Suppressor macrophage treated with lipopolysaccharide for 1 hour (primary cell): Measurements from ENCODE around the gene SIN3B.
"Not testable (repeated sequence)": the region's sequence is repeated elsewhere in the genome, so short reads cannot be mapped to it uniquely, and the experiment has no call there.

Source experiments
- DNase-seq, 3 donors: peaks; one replicate each; pipeline ENCODE4 v3.0.0-alpha.2; 2020 to 2022

SIN3B gene

GRCh38 chr19:16868423-16869130 is 39.4 kb downstream of the SIN3B start:
- DNase-seq = no peak

GRCh38 chr19:16869331-16869972 is 40.3 kb downstream of the SIN3B start:
- DNase-seq = no peak

GRCh38 chr19:16871871-16872270 is 42.7 kb downstream of the SIN3B start:
- DNase-seq = no peak

DNA sequence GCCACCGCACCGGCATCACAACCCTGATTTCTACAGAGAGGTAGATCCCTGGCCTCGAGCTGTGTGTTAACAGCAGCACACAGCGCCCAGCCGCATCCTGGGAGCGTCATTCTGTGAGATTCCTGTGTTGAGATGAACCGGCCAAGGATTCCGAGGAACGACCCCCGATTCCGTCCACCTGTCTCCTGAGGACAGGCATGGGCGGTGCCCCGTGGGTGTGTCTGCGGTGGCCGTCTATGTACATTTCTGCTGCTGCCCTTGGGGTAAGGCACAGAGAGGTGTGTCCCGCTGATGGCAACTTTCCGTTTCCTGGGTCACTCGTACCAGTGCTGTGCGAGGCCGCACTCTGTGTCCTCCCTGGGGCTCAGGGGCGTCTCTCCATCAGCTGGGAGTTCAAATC is 43.5 kb downstream of the SIN3B start:
- DNase-seq = no peak

DNA sequence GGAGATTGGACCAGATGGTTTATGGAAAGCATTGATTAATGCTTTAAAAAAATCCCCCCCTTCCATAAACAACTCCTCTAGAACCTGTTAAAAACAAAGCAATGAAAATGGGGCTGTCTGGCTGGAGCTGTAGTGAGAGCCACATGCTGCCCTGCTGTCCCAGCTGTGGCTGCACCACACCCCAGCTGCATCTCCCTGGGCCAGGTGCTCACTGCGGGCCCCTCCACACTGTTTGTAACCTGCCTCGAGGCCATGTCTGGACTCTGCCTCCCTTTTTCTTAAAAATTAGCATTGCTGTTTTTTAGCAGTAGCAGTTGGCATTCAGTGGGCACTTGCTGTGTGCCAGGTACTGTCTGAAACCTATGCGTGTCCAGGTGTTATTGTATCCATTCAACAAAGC is 44.4 kb downstream of the SIN3B start:
- no peak for DNase-seq

DNA sequence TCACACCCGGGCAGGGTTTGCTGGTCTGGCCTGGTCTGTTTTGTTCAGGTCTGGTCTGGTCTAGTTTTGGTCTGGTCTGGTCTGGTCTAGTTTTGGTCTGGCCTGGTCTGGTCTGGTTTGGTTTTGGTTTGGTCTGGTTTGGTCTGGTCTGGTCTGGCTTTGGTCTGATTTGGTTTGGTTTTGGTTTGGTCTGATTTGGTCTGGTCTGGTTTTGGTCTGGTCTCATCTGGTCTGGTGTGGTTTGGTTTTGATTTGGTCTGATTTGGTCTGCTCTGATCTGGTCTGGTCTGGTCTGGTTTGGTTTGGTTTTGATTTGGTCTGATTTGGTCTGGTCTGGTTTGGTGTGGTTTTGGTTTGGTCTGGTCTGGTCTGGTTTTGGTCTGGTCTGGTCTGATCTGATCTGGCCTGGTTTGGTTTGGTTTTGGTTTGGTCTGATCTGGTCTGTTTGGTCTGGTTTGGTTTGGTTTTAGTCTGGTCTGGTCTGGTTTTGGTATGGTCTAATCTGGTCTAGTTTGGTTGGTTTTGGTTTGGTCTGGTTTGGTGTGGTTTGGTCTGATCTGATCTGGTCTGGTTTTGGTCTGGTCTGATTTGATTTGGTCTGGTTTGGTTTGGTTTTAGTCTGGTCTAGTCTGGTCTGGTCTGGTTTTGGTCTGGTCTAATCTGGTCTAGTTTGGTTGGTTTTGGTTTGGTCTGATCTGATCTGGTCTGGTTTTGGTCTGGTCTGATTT is 45.2 kb downstream of the SIN3B start:
- no peak for DNase-seq

DNA sequence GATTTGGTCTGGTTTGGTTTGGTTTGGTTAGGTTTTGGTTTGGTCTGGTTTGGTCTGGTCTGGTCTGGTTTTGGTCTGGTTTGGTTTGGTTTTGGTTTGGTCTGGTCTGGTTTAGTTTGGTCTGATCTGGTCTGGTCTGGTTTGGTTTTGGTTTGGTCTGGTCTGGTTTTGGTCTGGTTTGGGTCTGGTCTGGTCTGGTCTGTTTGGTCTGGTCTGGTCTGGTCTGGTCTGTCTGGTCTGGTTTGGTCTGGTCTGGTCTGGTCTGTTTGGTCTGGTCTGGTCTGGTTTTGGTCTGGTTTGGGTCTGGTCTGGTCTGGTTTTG is 45.7 kb downstream of the SIN3B start:
- DNase-seq = not testable (repeated sequence)

DNA sequence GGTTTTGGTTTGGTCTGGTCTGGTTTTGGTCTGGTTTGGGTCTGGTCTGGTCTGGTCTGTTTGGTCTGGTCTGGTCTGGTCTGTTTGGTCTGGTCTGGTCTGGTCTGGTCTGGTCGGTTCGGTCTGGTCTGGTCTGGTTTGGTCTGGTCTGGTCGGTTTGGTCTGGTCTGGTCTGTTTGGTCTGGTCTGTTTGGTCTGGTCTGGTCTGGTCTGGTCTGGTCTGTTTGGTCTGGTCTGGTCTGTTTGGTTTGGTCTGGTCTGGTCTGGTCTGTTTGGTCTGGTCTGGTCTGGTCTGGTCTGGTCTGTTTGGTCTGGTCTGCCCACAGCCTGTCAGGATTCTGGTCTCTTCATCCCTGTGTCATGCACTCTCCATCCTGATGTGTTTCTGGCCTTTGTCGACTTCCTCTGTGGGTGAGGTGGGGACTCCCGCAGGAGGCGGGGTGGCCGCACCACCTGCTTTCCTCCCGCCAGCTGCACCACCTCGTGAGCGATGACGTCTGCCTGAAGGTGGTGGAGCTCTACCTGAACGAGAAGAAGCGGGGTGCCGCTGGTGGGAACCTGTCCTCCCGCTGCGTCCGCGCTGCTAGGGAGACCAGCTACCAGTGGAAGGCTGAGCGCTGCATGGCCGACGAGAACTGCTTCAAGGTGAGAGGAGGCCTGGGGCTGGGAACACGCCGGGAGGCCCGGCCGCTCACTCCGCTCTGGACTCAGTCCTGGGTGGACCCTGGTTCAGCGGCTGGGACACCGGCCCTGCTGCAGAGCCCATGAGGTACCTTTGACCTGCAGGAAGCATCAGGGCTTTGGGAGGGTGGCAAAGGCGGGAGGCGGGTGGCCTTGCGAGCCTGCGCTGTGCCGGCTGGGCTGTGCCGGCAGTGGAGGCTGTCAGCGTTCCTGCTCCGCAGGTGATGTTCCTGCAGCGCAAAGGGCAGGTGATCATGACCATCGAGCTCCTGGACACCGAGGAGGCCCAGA is 46.7 kb downstream of the SIN3B start:
- no peak for DNase-seq

- DNase-seq = no peak
Observed at GRCh38 chr19:16876904-16877361, 47.7 kb downstream of the SIN3B start.

DNA sequence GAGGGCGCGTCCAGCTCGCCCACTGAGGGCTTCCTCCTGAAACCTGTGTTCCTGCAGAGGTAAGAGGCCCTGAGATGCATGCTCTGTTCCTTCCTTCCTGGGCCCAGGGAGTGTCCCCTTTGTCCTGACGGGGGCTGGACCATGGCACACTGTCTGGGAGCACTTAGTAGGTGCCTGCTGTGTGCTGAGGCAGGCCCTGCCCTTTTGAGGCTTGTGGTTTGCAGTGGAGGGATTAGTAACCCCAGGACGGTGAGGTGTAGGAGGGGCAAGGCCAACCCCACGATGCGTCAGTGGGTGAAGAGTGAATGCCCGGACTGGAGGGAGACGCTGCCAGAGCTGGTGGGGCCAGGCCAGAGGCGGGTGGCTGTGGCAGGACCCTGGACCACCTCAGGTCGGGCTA is 48.4 kb downstream of the SIN3B start:
- DNase-seq = no peak

GRCh38 chr19:16878181-16878965 is 49.2 kb downstream of the SIN3B start:
- DNase-seq = no peak

- no peak for DNase-seq
Observed at GRCh38 chr19:16880884-16881554, 51.8 kb downstream of the SIN3B start.

GRCh38 chr19:16882146-16882545 is 52.9 kb downstream of the SIN3B start:
- DNase-seq = no peak

DNA sequence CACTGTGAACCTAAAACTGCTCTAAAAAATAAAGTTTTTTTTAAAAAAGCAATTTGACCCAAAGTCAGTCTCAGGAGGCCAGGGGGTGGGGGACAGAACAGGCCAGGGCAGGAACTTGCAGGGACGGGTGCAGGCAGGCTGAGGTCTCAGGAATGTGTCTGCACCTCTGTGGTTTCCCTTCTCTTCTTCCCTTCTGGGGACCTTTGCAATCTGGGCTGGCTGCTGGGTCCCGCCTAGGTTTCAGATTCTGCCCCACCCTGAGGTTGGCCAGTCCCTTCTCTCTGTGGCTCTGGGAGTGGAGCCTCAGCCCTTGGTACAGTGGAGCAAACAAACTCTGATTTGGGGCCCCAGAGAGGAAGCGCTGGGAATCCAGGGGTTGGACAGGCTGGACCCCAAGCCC is 54.3 kb downstream of the SIN3B start:
- DNase-seq = no peak

GRCh38 chr19:16885166-16885565 is 56.0 kb downstream of the SIN3B start:
- DNase-seq = no peak

DNA sequence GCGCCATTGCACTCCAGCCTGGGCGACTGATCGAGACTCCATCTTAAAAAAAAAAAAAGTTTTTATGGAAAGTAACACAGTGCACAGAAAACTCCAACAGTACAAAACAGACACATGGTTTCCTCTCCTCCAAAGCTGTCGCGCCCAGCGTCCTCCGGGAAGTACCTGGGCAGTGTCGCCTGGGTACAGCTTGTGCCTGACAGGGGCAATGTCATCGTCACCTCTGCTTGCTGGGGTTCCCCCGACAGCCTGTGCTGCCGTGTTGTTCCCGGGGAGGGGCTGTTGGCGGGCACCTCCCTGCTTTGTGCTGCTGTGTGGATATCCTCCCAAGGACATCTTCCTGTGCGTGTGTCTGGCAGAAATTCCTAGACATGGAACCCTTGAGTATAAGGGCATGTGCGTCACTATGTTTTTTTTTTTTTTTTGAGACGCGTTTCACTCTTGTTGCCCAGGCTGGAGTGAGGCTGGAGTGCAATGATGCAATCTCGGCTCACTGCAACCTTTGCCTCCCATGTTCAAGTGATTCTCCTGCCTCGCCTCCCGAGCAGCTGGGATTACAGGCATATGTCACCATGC is 57.2 kb downstream of the SIN3B start:
- DNase-seq = no peak

GRCh38 chr19:16887353-16888265 is 58.4 kb downstream of the SIN3B start:
- no peak for DNase-seq

- DNase-seq = peak; percentile 44 to 63 (median 62)
Observed at GRCh38 chr19:16888629-16889365, 59.6 kb downstream of the SIN3B start, which contains the start of gene F2RL3. TSS of gene F2RL3 (plus strand) at chr19:16888999. CDS start at chr19:16889190, 191 bp downstream.

DNA sequence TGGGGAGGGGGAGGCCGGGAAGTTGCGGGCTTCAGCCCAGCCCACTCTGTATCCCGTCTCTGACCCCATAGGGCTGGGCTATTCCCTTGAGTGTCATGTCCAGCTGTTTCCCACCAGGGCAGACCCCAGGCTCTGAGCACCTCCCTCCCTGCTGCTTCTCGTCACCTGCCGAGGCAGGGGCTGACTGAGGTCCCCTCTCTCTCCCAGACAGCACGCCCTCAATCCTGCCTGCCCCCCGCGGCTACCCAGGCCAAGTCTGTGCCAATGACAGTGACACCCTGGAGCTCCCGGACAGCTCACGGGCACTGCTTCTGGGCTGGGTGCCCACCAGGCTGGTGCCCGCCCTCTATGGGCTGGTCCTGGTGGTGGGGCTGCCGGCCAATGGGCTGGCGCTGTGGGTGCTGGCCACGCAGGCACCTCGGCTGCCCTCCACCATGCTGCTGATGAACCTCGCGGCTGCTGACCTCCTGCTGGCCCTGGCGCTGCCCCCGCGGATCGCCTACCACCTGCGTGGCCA is 60.2 kb downstream of the SIN3B start:
- no peak for DNase-seq
